ENCODE measurements around the gene NPAS1.

Gene NPAS1

DNA sequence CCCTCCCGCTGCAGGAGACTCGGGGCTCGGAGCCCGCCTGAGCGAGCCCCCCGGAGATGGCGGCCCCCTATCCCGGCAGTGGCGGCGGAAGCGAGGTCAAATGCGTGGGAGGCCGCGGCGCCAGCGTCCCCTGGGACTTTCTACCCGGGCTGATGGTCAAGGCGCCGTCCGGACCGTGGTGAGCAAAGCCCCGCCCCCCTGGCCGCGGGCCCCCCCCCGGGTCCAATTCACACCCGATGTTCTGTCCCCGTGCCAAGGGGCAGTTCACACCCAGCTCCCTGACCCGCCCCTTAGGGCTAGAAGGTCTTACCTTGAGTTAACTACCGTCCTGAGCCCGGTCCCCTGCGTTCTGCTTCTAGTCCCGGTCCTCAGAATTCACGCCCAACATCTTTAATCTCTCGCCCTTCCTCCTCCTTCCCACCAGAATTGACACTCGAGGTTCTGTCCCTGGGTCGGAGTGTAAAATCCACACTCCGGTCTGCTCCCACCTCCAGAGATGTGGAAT, 1.4 kb downstream of the NPAS1 start:
- no peak for DNase-seq (ENCODE audit: low spot score)

- DNase-seq (ENCODE audit: low spot score): no peak
Measured at GRCh38 chr19:47021536-47022139, 2.0 kb downstream of the NPAS1 start.

DNA sequence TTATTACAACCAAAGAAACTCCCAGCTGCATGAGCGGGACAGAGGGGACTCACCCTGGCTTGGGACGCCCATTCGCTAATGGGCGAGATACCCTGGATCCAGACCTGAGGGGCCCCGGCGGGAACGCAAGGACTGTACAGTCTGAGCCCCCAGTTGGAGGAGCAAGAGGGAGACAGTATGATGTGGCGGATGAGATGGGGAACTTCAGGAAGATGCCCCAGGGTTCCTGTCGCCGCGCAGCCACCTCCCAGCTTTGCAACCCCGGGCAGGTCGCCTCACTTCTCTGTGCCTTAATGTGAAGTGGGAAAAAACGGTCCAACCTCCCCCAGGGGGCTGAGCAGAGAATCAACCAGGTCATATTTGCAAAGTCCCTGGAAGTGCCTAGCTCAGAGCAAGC, 2.5 kb downstream of the NPAS1 start:
- DNase-seq (ENCODE audit: low spot score): no peak

- no peak for DNase-seq (ENCODE audit: low spot score)
Measured at GRCh38 chr19:47022541-47023447, 3.2 kb downstream of the NPAS1 start.

DNA sequence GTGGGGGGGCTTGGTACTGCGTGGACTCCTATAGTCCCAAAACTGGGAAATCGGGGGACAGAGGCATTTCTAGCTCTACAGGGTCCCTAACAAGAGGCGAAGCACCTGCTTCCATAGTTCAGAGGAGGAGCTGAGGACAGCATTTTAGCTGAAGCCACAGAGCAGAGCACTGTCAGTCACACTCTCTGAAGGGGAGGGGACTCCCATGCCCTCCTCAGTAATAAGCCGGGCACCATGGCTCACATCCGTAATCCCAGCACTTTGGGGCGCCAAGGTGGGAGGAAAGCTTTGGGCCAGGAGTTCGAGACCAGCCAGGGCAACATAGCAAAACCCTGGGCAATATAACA, 3.8 kb downstream of the NPAS1 start:
- DNase-seq (ENCODE audit: low spot score): no peak

- DNase-seq (ENCODE audit: low spot score): no peak
Measured at GRCh38 chr19:47024502-47024901, 4.9 kb downstream of the NPAS1 start.

GRCh38 chr19:47026156-47026555, 6.5 kb downstream of the NPAS1 start:
- no peak for DNase-seq (ENCODE audit: low spot score)

GRCh38 chr19:47026889-47027288, 7.3 kb downstream of the NPAS1 start:
- DNase-seq (ENCODE audit: low spot score): no peak

GRCh38 chr19:47027586-47028088, 8.0 kb downstream of the NPAS1 start:
- DNase-seq (ENCODE audit: low spot score): no peak

- DNase-seq (ENCODE audit: low spot score): no peak
Measured at GRCh38 chr19:47028195-47028601, 8.6 kb downstream of the NPAS1 start.

GRCh38 chr19:47032171-47032811, 12.7 kb downstream of the NPAS1 start:
- DNase-seq (ENCODE audit: low spot score): peak; percentile 71

- DNase-seq (ENCODE audit: low spot score): peak; percentile 96
Measured at GRCh38 chr19:47035127-47036096, 15.8 kb downstream of the NPAS1 start.

DNA sequence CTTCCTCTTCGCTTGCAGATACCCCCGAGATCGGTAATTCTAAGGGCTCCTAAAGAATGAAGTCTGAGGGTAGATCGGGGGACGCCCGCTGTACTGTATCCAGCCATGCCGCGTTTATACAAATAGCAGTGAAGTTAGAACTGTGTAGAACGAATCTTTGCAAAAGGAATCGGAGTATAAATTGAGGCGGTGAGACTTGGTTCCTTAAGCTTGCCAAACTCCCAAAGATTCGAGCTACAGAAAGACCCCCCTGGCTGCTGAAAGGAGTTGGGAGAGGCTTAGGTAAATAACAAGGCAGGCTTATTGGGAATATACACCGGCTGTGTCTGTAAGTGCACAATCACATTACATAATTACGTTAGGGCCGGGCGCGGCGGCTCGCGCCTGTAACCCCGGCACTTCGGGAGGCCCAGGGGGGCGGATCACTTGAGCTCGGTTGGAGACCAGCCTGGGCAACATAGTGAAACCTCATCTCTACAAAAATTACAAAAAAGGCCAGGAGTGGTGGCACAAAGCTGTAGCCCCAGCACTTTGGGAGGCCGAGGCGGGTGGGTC, 16.5 kb downstream of the NPAS1 start:
- no peak for DNase-seq (ENCODE audit: low spot score)

- no peak for DNase-seq (ENCODE audit: low spot score)
Measured at GRCh38 chr19:47037766-47038165, 18.1 kb downstream of the NPAS1 start.

GRCh38 chr19:47039239-47039874, 19.7 kb downstream of the NPAS1 start:
- no peak for DNase-seq (ENCODE audit: low spot score)

- no peak for DNase-seq (ENCODE audit: low spot score)
Measured at GRCh38 chr19:47040869-47041268, 21.2 kb downstream of the NPAS1 start.

- DNase-seq (ENCODE audit: low spot score): no peak
Measured at GRCh38 chr19:47044946-47045866, 25.6 kb downstream of the NPAS1 start.

DNA sequence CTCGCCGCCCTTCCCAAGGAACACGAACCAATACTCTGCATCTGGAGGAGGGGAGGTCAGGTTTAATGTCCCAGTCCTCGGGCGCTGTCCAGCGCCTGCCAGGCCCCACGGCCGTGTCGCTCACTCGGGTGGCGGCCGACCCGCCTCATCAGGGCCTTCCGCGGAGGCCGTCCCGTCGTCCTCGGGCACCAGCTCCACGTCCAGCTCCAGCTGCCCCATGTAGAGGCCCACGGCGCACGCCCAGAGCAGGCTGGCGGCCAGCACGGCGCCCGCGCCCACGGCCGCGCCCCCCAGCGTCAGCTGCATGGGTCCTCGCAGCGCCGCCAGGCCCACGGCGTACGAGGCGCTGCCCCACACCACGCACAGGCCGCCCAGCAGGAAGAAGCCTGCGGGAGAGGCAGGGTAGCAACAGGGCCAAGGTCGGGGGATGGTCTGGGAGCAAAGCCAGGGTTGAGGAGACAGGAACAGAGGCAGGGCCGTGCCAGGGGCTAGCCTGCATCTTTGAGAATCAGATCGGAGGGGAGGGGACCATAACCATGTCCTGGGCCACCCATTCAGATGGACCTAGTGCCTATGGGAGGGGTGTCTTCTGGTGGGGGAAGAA, 26.3 kb downstream of the NPAS1 start:
- no peak for DNase-seq (ENCODE audit: low spot score)

DNA sequence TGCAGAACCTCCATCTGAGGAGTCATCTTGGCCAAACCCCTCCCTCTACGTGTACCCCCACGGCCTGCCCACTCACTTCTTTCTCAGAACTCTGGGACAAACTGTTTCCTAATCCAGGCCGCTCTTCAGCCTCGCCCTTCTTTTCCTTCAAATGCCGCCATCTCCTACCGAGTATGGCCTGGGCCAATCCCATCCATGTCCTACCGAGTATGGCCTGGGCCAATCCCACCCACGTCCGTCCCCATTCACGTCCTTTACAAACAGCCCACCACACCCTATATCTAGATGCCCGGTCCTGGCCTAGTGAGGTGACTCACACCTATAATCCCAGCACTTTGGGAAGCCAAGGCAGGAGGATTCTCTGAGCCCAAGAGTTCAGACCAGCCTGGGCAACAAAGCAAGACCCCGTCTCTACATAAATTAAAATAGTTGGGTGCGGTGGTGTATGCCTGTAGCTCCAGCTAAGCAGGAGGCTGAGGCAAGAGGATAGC, 27.7 kb downstream of the NPAS1 start:
- DNase-seq (ENCODE audit: low spot score): no peak
